ENCODE measurements around the gene KRTAP19-3. TPM values are rescaled to one million over a fixed set of nuclear protein-coding genes. Genes with fewer than 3 reads are reported as not detected.

Gene KRTAP19-3
- total RNA-seq, 2 experiments from 2014 or later: not detected

DNA sequence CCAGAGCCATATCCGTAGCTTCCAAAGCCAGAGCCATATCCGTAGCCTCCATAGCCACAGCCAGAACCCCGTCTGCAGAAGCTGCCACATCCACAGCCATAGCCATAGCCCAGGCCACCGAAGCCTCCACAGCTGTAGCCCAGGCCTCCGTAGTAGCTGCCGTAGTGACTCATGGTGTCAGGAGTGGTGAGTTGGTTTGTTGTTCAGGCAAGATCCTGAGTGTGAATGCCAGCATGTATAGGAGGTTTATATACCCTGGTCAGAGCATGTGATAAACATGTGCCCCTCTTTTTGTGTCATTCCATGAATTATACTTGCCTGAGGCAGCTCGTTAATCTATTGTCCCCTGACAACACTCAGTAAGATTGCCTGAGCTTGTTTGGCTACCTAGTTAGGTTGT lies 11.7 kb downstream of the KRTAP19-3 start, which contains the start of gene KRTAP19-1:
KRTAP19-1 (minus strand) TSS at position 223 of the 400 bp plus-strand sequence; CDS start at position 173, 50 bp downstream.
- H3K9me3 ChIP-seq (ENCODE audit: low read length): no peaks in the 10 kb centered on the region; the same call in 1 of the 2 replicates
- BruUV-seq (replicated peaks): no TSS peak
- H2AFZ ChIP-seq (ENCODE audit: low read length): no peak within 1 kb of the TSS
- no peak for DNase-seq (ENCODE audit: low spot score)
- intact Hi-C loops (cut with micrococcal nuclease; ENCODE audit: unreplicated experiment): no loop called here
- H3K79me2 ChIP-seq (ENCODE audit: insufficient read depth, low read depth, low read length): no peaks in the 10 kb centered on the region
- CTCF ChIA-PET (ENCODE audit: unreplicated experiment): no interaction called here
- POLR2A ChIA-PET: no interaction called here
- no peaks in the 10 kb centered on the region for H3K36me3 ChIP-seq (ENCODE audit: insufficient read depth, low read length)
- H3K4me1 ChIP-seq (ENCODE audit: insufficient read depth, low read length, poor library complexity, severe bottlenecking): no peaks in the 10 kb centered on the region
- no peaks in the 10 kb centered on the region for H3K9me2 ChIP-seq (ENCODE audit: insufficient read depth, low read length)
- no peaks in the 10 kb centered on the region for H4K20me1 ChIP-seq (ENCODE audit: insufficient read depth, low read length)
- H3K4me2 ChIP-seq (ENCODE audit: low read length): no peak within 1 kb of the TSS
- no peak within 1 kb of the TSS for H3K4me3 ChIP-seq (ENCODE audit: low read depth, low read length, poor library complexity, severe bottlenecking)
- H3K27ac ChIP-seq (ENCODE audit: low read depth, low read length, poor library complexity, severe bottlenecking): no peak within 1 kb of the TSS
- no peak for TF ChIP-seq EZH2phosphoT487 (IDR thresholded peaks at IDR 0.05; ENCODE audit: borderline replicate concordance, low read depth, low read length)
- TF ChIP-seq, protein P1, sequence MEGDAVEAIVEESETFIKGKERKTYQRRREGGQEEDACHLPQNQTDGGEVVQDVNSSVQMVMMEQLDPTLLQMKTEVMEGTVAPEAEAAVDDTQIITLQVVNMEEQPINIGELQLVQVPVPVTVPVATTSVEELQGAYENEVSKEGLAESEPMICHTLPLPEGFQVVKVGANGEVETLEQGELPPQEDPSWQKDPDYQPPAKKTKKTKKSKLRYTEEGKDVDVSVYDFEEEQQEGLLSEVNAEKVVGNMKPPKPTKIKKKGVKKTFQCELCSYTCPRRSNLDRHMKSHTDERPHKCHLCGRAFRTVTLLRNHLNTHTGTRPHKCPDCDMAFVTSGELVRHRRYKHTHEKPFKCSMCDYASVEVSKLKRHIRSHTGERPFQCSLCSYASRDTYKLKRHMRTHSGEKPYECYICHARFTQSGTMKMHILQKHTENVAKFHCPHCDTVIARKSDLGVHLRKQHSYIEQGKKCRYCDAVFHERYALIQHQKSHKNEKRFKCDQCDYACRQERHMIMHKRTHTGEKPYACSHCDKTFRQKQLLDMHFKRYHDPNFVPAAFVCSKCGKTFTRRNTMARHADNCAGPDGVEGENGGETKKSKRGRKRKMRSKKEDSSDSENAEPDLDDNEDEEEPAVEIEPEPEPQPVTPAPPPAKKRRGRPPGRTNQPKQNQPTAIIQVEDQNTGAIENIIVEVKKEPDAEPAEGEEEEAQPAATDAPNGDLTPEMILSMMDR (conservative IDR thresholded peaks at IDR 0.05; ENCODE audit: low read length): no peak

DNA sequence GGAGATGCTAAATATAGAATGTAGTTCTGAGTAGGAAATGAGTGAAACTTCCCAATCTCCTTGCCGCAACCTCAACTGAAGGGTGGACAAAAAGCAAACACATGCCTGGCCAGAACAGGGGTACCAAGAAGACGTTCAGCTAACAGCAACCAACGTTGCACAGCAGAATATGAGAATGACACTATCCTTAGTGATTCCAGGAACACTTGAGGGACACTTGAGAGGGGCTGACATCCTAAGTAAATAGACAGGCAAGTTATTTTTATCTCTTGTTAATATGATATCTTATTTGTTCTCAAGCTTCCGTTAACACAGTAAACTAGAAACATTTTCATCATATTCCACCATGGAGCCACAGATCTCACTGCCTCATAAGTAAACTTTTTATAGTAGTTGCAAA lies 12.6 kb downstream of the KRTAP19-3 start:
- H3K9me2 ChIP-seq (ENCODE audit: insufficient read depth, low read length): no peaks in the 10 kb centered on the region
- ChIA-PET CTCF (ENCODE audit: unreplicated experiment) (no interaction called here), POLR2A (interaction anchor here (0.5 kb wide), 1 partner anchor 890 kb away, joined by 3 read pairs; no protein-coding TSS in a partner anchor)
- no peaks in the 10 kb centered on the region for H3K9me3 ChIP-seq (ENCODE audit: low read length)
- intact Hi-C loops (cut with micrococcal nuclease; ENCODE audit: unreplicated experiment): no loop called here
- H3K27ac ChIP-seq (ENCODE audit: low read depth, low read length, poor library complexity, severe bottlenecking): no peak overlapping the region
- H3K36me3 ChIP-seq (ENCODE audit: insufficient read depth, low read length): no peaks in the 10 kb centered on the region
- H2AFZ ChIP-seq (ENCODE audit: low read length): no peak overlapping the region
- TF ChIP-seq, protein P1 (conservative IDR thresholded peaks at IDR 0.05; ENCODE audit: low read length): no peak
- no peak for TF ChIP-seq EZH2phosphoT487 (IDR thresholded peaks at IDR 0.05; ENCODE audit: borderline replicate concordance, low read depth, low read length)
- BruUV-seq (replicated peaks): no TSS peak
- no peak overlapping the region for H3K4me2 ChIP-seq (ENCODE audit: low read length)
- no peak overlapping the region for H3K4me3 ChIP-seq (ENCODE audit: low read depth, low read length, poor library complexity, severe bottlenecking)
- H3K79me2 ChIP-seq (ENCODE audit: insufficient read depth, low read depth, low read length): no peaks in the 10 kb centered on the region
- H3K4me1 ChIP-seq (ENCODE audit: insufficient read depth, low read length, poor library complexity, severe bottlenecking): no peaks in the 10 kb centered on the region
- DNase-seq (ENCODE audit: low spot score): no peak
- no peaks in the 10 kb centered on the region for H4K20me1 ChIP-seq (ENCODE audit: insufficient read depth, low read length)

DNA sequence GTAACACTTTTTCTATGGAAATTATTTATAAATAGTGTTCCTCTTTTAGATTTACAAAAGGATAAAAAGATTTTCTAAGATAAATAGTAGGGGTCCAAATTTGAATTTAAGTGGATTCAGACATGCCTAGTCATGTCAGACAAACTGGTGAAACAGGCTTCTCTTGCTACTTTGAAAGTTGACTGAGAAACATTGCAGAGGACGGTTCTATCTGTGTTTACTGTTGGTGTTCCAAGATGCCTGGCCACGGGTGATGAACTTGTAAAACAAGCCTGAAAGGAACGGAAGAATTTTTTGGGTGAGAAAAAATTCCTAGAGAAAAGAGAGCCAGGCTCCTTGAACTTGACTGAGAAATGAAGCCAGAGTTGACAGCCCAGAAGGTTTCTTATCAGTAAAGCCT lies 13.8 kb downstream of the KRTAP19-3 start:
- H3K4me1 ChIP-seq (ENCODE audit: insufficient read depth, low read length, poor library complexity, severe bottlenecking): no peaks in the 10 kb centered on the region
- no peak for DNase-seq (ENCODE audit: low spot score)
- intact Hi-C loops (cut with micrococcal nuclease; ENCODE audit: unreplicated experiment): no loop called here
- no TSS peak for BruUV-seq (replicated peaks)
- H2AFZ ChIP-seq (ENCODE audit: low read length): no peak overlapping the region
- ChIA-PET POLR2A (no interaction called here), CTCF (ENCODE audit: unreplicated experiment) (no interaction called here)
- no peak for TF ChIP-seq EZH2phosphoT487 (IDR thresholded peaks at IDR 0.05; ENCODE audit: borderline replicate concordance, low read depth, low read length)
- TF ChIP-seq, protein P1 (conservative IDR thresholded peaks at IDR 0.05; ENCODE audit: low read length): no peak
- H3K4me3 ChIP-seq (ENCODE audit: low read depth, low read length, poor library complexity, severe bottlenecking): no peak overlapping the region
- H4K20me1 ChIP-seq (ENCODE audit: insufficient read depth, low read length): no peaks in the 10 kb centered on the region
- H3K27ac ChIP-seq (ENCODE audit: low read depth, low read length, poor library complexity, severe bottlenecking): no peak overlapping the region
- H3K9me3 ChIP-seq (ENCODE audit: low read length): no peaks in the 10 kb centered on the region
- no peak overlapping the region for H3K4me2 ChIP-seq (ENCODE audit: low read length)
- H3K9me2 ChIP-seq (ENCODE audit: insufficient read depth, low read length): no peaks in the 10 kb centered on the region
- H3K79me2 ChIP-seq (ENCODE audit: insufficient read depth, low read depth, low read length): no peaks in the 10 kb centered on the region
- H3K36me3 ChIP-seq (ENCODE audit: insufficient read depth, low read length): no peaks in the 10 kb centered on the region

Data from OCI-LY7 (cell line).